Aorta (tissue), 5 donors: ENCODE data around the gene DNAJC27. TPM values are rescaled to one million over a fixed set of nuclear protein-coding genes. Genes with fewer than 3 reads are reported as not detected.

Experiments
- ATAC-seq: fragments of 200-7000 bp; cut with Tn5 transposase; one replicate; pipeline ENCODE4 v1.9.1; 2022; ENCODE audit warnings: moderate library complexity; ENCODE audit not compliant: low FRiP score
- DNase-seq, 2 donors: peaks; one replicate each; pipeline ENCODE4 v3.0.0-alpha.2; 2020
- H3K27ac ChIP-seq, 2 donors: one replicate each; pipeline ENCODE4 v1.5.1; 2013; ENCODE audit warnings: low read length in 2 of 2, mild to moderate bottlenecking in 2 of 2, moderate library complexity in 2 of 2, control low read depth in 1 of 2, inconsistent platforms in 1 of 2, low read depth in 1 of 2
- H3K27me3 ChIP-seq, 2 donors: one replicate each; pipeline ENCODE4 v1.6.1; 2013; ENCODE audit warnings: control low read depth in 1 of 2, low read length in 1 of 2, mild to moderate bottlenecking in 1 of 2, moderate library complexity in 1 of 2; ENCODE audit not compliant: insufficient read depth in 2 of 2, control insufficient read depth in 1 of 2
- H3K36me3 ChIP-seq, 2 donors: one replicate each; pipeline ENCODE4 v1.6.1; 2013; ENCODE audit warnings: control low read depth in 1 of 2, low read length in 1 of 2, mild to moderate bottlenecking in 1 of 2; ENCODE audit not compliant: insufficient read depth in 2 of 2, control insufficient read depth in 1 of 2
- H3K4me1 ChIP-seq, 2 donors: one replicate each; pipeline ENCODE4 v1.6.1; 2013; ENCODE audit warnings: low read length in 2 of 2, control low read depth in 1 of 2, mild to moderate bottlenecking in 1 of 2, moderate library complexity in 1 of 2; ENCODE audit not compliant: insufficient read depth in 2 of 2, control insufficient read depth in 1 of 2
- H3K4me3 ChIP-seq, 2 donors: one replicate each; pipeline ENCODE4 v1.5.1; 2013; ENCODE audit warnings: low read length in 2 of 2, control low read depth in 1 of 2, mild to moderate bottlenecking in 1 of 2
- H3K9me3 ChIP-seq: one replicate; pipeline ENCODE4 v1.6.1; 2013; ENCODE audit warnings: mild to moderate bottlenecking, low read length; ENCODE audit not compliant: control insufficient read depth
- WGBS, 2 donors: extraction: QIAGEN DNeasy Blood & Tissue Kit; methylation state at CpG; one replicate each; pipeline ENCODE4 v1.1.7; 2013; 5-methylcytosine and 5-hydroxymethylcytosine counted together
- intact Hi-C, 2 donors: fragments of 100-400 bp; cut with DNase I; formaldehyde crosslinking; loops; one replicate each; pipeline versions ENCODE4 v1.14.2 to v1.15.0; 2022
- polyA plus RNA-seq, 2 donors: library from polyadenylated mRNA; stranded (reverse); fragments of 200-250 nt; gene quantifications; one replicate each; pipeline ENCODE4 v1.2.3, GENCODE V29; 2013
- total RNA-seq, 2 donors: library from RNA; stranded (reverse); fragmentation: NEBNext Ultra II Directional; extraction: Animal tissue kit (Norgen Biotek cat#: 25700); gene quantifications; one replicate each; pipeline ENCODE4 v1.2.1, GENCODE V29; 2021
- donor health status: healthy with polysubstance abuse.
- donor health status: Bipolar disorder and iron deficiency.
- donor health status: DM: no; HTN: no; CAD: no.
- donor health status: DM: no; HTN: no; CAD: no.
- donor health status: DM: yes; HTN: yes; CAD: no.

Gene DNAJC27
- total and polyA plus RNA-seq, 4 donors, result 0.75 to 7.3 (median 4.6) TPM

DNA sequence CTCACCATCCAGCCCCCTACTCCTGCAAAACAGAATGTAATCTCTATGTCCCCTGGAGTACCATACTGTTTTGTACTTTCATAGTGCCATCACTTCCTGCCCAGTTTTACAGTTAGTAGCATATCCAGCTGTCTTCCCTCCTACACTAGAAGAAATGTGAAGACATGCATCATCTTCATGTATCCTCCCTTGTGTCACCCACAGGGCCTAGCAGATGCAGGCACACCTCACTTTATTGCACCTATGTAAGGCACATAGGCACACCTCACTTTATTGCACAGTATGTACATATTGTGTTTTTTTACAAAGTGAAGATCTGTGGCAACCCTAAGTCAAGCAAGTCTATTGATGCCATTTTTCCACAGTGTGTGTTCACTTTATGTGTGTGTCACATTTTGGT, 12.0 kb downstream of the DNAJC27 start:
- H3K9me3 ChIP-seq, result no peaks in the 10 kb centered on the region
- DNase-seq, result no peak
- no peaks in the 10 kb centered on the region for H3K27me3 ChIP-seq
- peaks cover 3 to 9% of the 10 kb centered on the region in 2 donors for H3K36me3 ChIP-seq
- no peak overlapping the region for H3K27ac ChIP-seq
- H3K4me1 ChIP-seq, result no peaks in the 10 kb centered on the region
- no peak for ATAC-seq
- no peak overlapping the region for H3K4me3 ChIP-seq
- intact Hi-C loops, result no loop called here

DNA sequence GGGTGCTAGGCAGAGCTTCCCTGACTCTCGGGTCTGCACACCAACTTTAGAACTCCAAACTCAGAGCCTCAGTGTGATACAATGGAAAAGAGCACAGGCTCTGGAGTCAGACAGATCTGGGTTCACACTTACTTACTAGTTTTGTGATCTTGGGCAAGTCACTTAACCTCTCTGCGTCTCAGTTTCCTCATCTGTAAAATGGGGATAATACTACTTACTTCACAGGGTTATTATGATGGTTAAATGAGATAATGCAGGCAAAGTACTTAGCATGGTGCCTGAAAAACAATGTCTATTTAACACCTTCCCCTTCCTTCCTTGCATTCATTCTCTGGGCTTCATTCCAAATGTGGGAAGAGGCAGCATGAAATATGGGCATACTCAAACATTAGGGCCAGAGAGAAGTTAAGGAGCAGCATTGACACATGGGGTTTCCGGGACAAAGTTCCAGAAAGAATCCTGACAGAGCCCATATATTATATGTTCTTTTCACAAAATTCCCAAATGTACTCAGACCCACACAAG, 13.3 kb downstream of the DNAJC27 start:
- no peak overlapping the region for H3K4me3 ChIP-seq
- no peaks in the 10 kb centered on the region for H3K27me3 ChIP-seq
- H3K36me3 ChIP-seq, result peaks cover 8 to 9% of the 10 kb centered on the region in 2 donors
- no peaks in the 10 kb centered on the region for H3K4me1 ChIP-seq
- H3K9me3 ChIP-seq, result no peaks in the 10 kb centered on the region
- WGBS, 2 donors, result 91 to 97% methylated on average over 3 of the region's 3 CpGs
- intact Hi-C loops, result no loop called here
- no peak for ATAC-seq
- DNase-seq, result no peak
- no peak overlapping the region for H3K27ac ChIP-seq

DNA sequence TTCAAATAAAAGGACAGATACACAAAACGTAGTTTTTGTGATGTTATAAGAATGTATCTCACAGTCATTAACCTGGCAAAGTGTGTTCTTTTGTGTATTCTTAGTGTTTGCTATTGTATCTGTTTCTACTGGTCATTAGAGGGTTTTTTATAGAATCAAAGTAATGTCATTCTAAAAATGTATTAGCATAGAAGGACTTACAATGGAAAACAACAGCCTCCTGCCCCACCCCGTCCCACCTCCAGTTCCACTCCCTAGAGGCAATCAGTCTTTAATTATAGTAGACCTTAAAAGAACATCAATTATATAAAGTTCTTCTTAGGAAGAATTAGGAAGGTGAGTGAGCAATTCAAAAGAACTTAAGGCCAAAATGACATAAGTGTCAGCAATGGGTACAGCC, 13.8 kb downstream of the DNAJC27 start:
- ATAC-seq (no peak), DNase-seq (no peak)
- Histone ChIP-seq H3K27me3 (no peaks in the 10 kb centered on the region), H3K9me3 (no peaks in the 10 kb centered on the region), H3K4me1 (no peaks in the 10 kb centered on the region), H3K4me3 (no peak overlapping the region), H3K27ac (no peak overlapping the region), H3K36me3 (peaks cover 8 to 9% of the 10 kb centered on the region in 2 donors)
- WGBS, 2 donors, result 89 to 90% methylated on average over 2 of the region's 2 CpGs
- intact Hi-C loops, result no loop called here

DNA sequence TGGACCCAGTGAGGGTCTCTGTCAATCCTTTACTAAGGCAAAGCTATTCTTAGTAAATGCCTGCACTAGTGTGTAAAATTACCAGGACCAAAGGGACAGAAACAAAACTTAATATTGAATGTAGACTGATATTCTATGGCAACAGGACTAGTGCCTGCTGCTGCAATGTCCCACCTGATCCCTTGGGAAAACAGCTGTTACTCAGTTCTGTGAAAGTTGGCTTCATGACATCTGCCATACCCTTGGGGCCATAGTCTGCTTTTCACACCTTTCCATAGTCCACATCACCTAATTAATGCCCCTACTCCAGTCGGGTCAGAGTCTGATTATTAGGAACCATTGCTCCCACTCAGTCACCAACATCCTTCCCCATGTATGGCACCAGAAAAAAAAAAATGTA, 14.5 kb downstream of the DNAJC27 start:
- DNase-seq, result no peak
- no peaks in the 10 kb centered on the region for H3K27me3 ChIP-seq
- intact Hi-C loops, result no loop called here
- H3K4me3 ChIP-seq, result no peak overlapping the region
- H3K4me1 ChIP-seq, result no peaks in the 10 kb centered on the region
- no peak overlapping the region for H3K27ac ChIP-seq
- peaks cover 8 to 9% of the 10 kb centered on the region in 2 donors for H3K36me3 ChIP-seq
- H3K9me3 ChIP-seq, result no peaks in the 10 kb centered on the region
- WGBS, 2 donors, result 92 to 93% methylated on average over 1 of the region's 1 CpG
- no peak for ATAC-seq

DNA sequence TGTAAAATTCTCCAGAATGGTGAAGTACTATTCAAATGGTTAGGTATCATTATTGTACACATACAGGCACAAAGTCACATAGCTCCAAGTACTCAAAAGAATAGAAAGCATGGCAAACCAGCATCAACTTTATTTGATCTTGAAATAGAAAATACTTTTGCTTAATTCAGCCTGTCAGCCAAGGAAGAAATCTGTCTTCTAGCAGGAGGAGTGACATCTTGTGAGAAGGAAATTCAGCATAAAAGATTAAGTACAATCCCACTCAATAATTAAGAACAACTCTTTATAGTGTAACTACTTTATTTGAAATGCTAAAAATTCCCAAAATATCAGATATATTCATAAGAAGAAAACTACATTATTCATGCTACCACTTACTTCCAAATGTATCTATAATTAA, 15.8 kb downstream of the DNAJC27 start:
- Histone ChIP-seq H3K4me1 (no peaks in the 10 kb centered on the region), H3K4me3 (no peak overlapping the region), H3K27ac (no peak overlapping the region), H3K27me3 (no peaks in the 10 kb centered on the region), H3K9me3 (no peaks in the 10 kb centered on the region), H3K36me3 (peaks cover 8 to 9% of the 10 kb centered on the region in 2 donors)
- DNase-seq (no peak), ATAC-seq (no peak)
- intact Hi-C loops, result no loop called here

DNA sequence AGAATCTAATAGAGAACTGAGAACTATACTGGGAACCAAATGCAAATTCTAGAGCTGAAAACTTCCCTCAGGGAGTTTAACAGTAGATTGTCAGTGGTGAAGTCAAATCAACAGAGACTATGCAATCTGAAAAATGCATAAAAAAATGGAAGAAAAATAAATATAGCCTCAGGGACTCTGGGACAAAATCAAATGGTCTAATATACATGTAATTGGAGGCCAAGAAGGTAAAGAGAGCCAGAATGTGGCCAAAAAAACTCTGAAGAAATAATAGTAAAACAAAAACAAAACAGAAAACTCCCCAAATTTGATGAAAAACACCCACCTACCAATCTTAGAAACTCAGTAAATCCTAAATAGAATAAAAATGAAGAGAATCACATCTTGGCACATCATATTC, 16.5 kb downstream of the DNAJC27 start:
- DNase-seq, result no peak
- no peak for ATAC-seq
- intact Hi-C loops, result no loop called here
- no peaks in the 10 kb centered on the region for H3K4me1 ChIP-seq
- H3K4me3 ChIP-seq, result no peak overlapping the region
- H3K27me3 ChIP-seq, result no peaks in the 10 kb centered on the region
- no peaks in the 10 kb centered on the region for H3K9me3 ChIP-seq
- H3K27ac ChIP-seq, result no peak overlapping the region
- H3K36me3 ChIP-seq, result peaks cover 8 to 9% of the 10 kb centered on the region in 2 donors

DNA sequence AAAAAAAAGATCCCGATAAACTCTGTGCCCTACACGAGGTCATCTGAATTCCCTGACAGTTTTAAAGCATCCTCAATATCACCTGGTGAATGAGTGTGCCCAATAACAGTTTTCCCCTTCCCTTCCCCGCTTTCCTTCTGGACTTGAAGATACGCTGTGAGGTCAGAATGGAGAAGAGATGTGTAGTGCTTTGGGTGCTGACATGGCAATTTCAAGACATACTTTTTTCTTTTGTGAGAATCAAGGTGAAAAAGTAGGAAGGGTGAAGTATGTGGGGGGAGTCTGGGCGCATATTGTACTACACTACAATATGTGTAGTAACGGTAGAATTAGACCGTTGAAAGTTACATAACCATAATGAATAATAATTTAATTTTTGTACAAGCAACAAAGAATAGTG, 21.7 kb downstream of the DNAJC27 start:
- Histone ChIP-seq H3K27me3 (no peaks in the 10 kb centered on the region), H3K4me1 (no peaks in the 10 kb centered on the region), H3K4me3 (no peak overlapping the region), H3K9me3 (no peaks in the 10 kb centered on the region), H3K27ac (no peak overlapping the region), H3K36me3 (peaks cover 3 to 17% of the 10 kb centered on the region in 2 donors)
- intact Hi-C loops, result no loop called here
- DNase-seq (no peak), ATAC-seq (no peak)
- WGBS, 2 donors, result 94 to 95% methylated on average over 7 of the region's 7 CpGs

DNA sequence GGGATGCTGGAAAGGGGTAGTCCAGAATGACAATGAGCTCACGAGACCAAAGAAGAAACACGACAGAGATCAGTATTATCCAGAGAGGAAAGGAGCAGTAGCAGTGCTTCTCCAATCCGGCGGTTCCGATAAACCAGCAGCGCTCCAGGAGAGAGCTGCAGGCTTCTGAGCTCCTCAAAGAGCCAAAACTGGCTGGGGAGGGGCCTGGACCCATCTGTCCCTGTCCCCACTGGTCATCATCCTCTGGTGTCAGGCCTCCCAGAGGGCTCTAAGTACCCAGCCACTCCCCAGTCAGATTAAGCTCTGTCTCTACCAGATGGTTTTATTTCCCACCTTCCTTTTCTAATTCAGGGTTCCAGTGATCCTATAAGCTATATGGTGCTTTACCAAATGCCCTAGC, 23.2 kb downstream of the DNAJC27 start:
- 93 to 97% methylated on average over 6 of the region's 6 CpGs for WGBS, 2 donors
- intact Hi-C loops, result no loop called here
- Histone ChIP-seq H3K27me3 (no peaks in the 10 kb centered on the region), H3K36me3 (peaks cover 3 to 11% of the 10 kb centered on the region in 2 donors), H3K4me1 (no peaks in the 10 kb centered on the region), H3K9me3 (no peaks in the 10 kb centered on the region), H3K4me3 (no peak overlapping the region), H3K27ac (no peak overlapping the region)
- ATAC-seq (no peak), DNase-seq (no peak)

DNA sequence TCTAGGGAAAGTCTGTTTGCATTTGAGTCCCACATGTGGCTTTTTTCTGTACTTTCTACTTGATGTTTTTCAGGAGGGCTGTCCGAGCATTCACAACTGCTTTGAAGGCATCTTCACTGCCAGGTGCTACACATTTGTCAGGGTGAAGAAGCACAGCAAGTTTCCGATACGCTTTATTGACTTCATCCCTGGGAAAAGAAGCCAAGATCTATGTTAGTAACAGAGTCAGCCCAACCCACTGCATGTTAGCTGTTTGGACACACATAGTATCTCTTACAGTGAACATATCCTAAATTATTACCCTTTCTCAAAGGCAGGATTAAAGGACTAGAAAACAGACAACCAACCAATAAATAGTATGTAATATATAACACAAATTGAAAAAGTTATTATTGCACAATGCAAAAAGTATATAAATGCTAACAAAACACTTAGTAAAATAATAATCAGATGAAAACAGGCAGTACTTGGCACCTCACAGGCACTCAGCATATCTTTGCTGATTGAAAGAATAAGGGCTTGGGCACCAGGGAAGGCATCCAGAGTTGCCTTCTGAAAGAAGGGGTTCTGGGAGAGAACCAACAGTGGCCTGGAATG, 24.1 kb downstream of the DNAJC27 start:
- 83 to 87% methylated on average over 3 of the region's 3 CpGs for WGBS, 2 donors
- DNase-seq (no peak), ATAC-seq (no peak)
- intact Hi-C loops, result no loop called here
- H3K27me3 ChIP-seq, result no peaks in the 10 kb centered on the region
- H3K4me3 ChIP-seq, result no peak overlapping the region
- no peaks in the 10 kb centered on the region for H3K4me1 ChIP-seq
- no peak overlapping the region for H3K27ac ChIP-seq
- no peaks in the 10 kb centered on the region for H3K9me3 ChIP-seq
- peaks cover 3 to 11% of the 10 kb centered on the region in 2 donors for H3K36me3 ChIP-seq
